Muscle layer of duodenum (tissue), 2 donors: ENCODE data around the gene IL1F10.

Source experiments
- H3K27ac ChIP-seq: one replicate; pipeline ENCODE4 v1.7.0; 2013; ENCODE audit warnings: mild to moderate bottlenecking, low read length
- H3K27me3 ChIP-seq: one replicate; pipeline ENCODE4 v1.7.0; 2013; ENCODE audit warnings: low read depth, mild to moderate bottlenecking, control low read depth, low read length
- H3K36me3 ChIP-seq, 2 donors: one replicate each; pipeline ENCODE4 v1.7.0; 2013; ENCODE audit warnings: low read length in 2 of 2, control low read depth in 1 of 2, mild to moderate bottlenecking in 1 of 2; ENCODE audit not compliant: insufficient read depth in 2 of 2, control insufficient read depth in 1 of 2
- H3K4me1 ChIP-seq, 2 donors: one replicate each; pipeline ENCODE4 v1.7.0; 2013; ENCODE audit warnings: low read length in 2 of 2, mild to moderate bottlenecking in 2 of 2, control low read depth in 1 of 2, moderate library complexity in 1 of 2; ENCODE audit not compliant: insufficient read depth in 2 of 2, control insufficient read depth in 1 of 2
- H3K4me3 ChIP-seq, 2 donors: one replicate each; pipeline ENCODE4 v1.7.0; 2013; ENCODE audit warnings: low read length in 2 of 2, low read depth in 1 of 2, mild to moderate bottlenecking in 1 of 2
- H3K9me3 ChIP-seq, 2 donors: one replicate each; pipeline ENCODE4 v1.7.0; 2013; ENCODE audit warnings: low read length in 2 of 2, control low read depth in 1 of 2, mild to moderate bottlenecking in 1 of 2; ENCODE audit not compliant: control insufficient read depth in 1 of 2
- donor health status: healthy.

The IL1F10 gene

GRCh38 chr2:113058998-113059960 lies 8.5 kb upstream of the IL1F10 start, which contains the start of gene IL36RN:
TSS of gene IL36RN (plus strand) at chr2:113059198. CDS start at chr2:113059439, 241 bp downstream.
- Histone ChIP-seq H3K4me1 (no peaks in the 10 kb centered on the region), H3K4me3 (no peak within 1 kb of the TSS), H3K27me3 (no peaks in the 10 kb centered on the region), H3K9me3 (peaks cover 0 to 4% of the 10 kb centered on the region in 2 donors), H3K36me3 (no peaks in the 10 kb centered on the region), H3K27ac (no peak within 1 kb of the TSS)

- no peaks in the 10 kb centered on the region for H3K4me1 ChIP-seq
- H3K36me3 ChIP-seq, result no peaks in the 10 kb centered on the region
- H3K4me3 ChIP-seq, result no peak overlapping the region
- H3K27ac ChIP-seq, result no peak overlapping the region
- H3K9me3 ChIP-seq, result peaks cover 0 to 4% of the 10 kb centered on the region in 2 donors
- H3K27me3 ChIP-seq, result no peaks in the 10 kb centered on the region
Observed at GRCh38 chr2:113060396-113060795, 7.4 kb upstream of the IL1F10 start.

GRCh38 chr2:113060796-113061195 lies 7.0 kb upstream of the IL1F10 start:
- Histone ChIP-seq H3K4me3 (no peak overlapping the region), H3K27ac (no peak overlapping the region), H3K27me3 (no peaks in the 10 kb centered on the region), H3K9me3 (peaks cover 0 to 4% of the 10 kb centered on the region in 2 donors), H3K36me3 (no peaks in the 10 kb centered on the region), H3K4me1 (no peaks in the 10 kb centered on the region)

- Histone ChIP-seq H3K27me3 (no peaks in the 10 kb centered on the region), H3K36me3 (no peaks in the 10 kb centered on the region), H3K4me1 (no peaks in the 10 kb centered on the region), H3K27ac (no peak overlapping the region), H3K4me3 (no peak overlapping the region), H3K9me3 (peaks cover 0 to 4% of the 10 kb centered on the region in 2 donors)
Observed at GRCh38 chr2:113061241-113061640, 6.5 kb upstream of the IL1F10 start.

- Histone ChIP-seq H3K36me3 (no peaks in the 10 kb centered on the region), H3K4me3 (no peak overlapping the region), H3K9me3 (peaks cover 0 to 4% of the 10 kb centered on the region in 2 donors), H3K27me3 (no peaks in the 10 kb centered on the region), H3K27ac (no peak overlapping the region), H3K4me1 (no peaks in the 10 kb centered on the region)
Observed at GRCh38 chr2:113061896-113062770, 5.6 kb upstream of the IL1F10 start.

GRCh38 chr2:113064281-113064680 lies 3.5 kb upstream of the IL1F10 start:
- Histone ChIP-seq H3K4me3 (no peak overlapping the region), H3K9me3 (peaks cover 0 to 4% of the 10 kb centered on the region in 2 donors), H3K4me1 (no peaks in the 10 kb centered on the region), H3K27me3 (no peaks in the 10 kb centered on the region), H3K27ac (no peak overlapping the region), H3K36me3 (no peaks in the 10 kb centered on the region)

GRCh38 chr2:113064898-113065297 lies 2.9 kb upstream of the IL1F10 start:
- Histone ChIP-seq H3K27ac (no peak overlapping the region), H3K4me1 (no peaks in the 10 kb centered on the region), H3K36me3 (no peaks in the 10 kb centered on the region), H3K27me3 (no peaks in the 10 kb centered on the region), H3K4me3 (no peak overlapping the region), H3K9me3 (peaks cover 0 to 4% of the 10 kb centered on the region in 2 donors)

- no peak overlapping the region for H3K4me3 ChIP-seq
- no peaks in the 10 kb centered on the region for H3K36me3 ChIP-seq
- H3K4me1 ChIP-seq, result no peaks in the 10 kb centered on the region
- no peaks in the 10 kb centered on the region for H3K27me3 ChIP-seq
- H3K9me3 ChIP-seq, result peaks cover 0 to 4% of the 10 kb centered on the region in 2 donors
- no peak overlapping the region for H3K27ac ChIP-seq
Observed at GRCh38 chr2:113068249-113068648, 479 bp downstream of the IL1F10 start.

- Histone ChIP-seq H3K36me3 (no peaks in the 10 kb centered on the region), H3K4me3 (no peak overlapping the region), H3K4me1 (no peaks in the 10 kb centered on the region), H3K27me3 (no peaks in the 10 kb centered on the region), H3K9me3 (peaks cover 0 to 4% of the 10 kb centered on the region in 2 donors), H3K27ac (no peak overlapping the region)
Observed at GRCh38 chr2:113068706-113069485, 1.1 kb downstream of the IL1F10 start.

- Histone ChIP-seq H3K27me3 (no peaks in the 10 kb centered on the region), H3K4me3 (no peak overlapping the region), H3K9me3 (peaks cover 0 to under 1% of the 10 kb centered on the region in 2 donors), H3K27ac (no peak overlapping the region), H3K4me1 (no peaks in the 10 kb centered on the region), H3K36me3 (no peaks in the 10 kb centered on the region)
Observed at GRCh38 chr2:113069676-113070605, 2.2 kb downstream of the IL1F10 start.
